Osteoblast (primary cell): ENCODE measurements around the gene ARHGAP11A. TPM values are rescaled to one million over a fixed set of nuclear protein-coding genes. Genes with fewer than 3 reads are reported as not detected.
A peak's percentile ranks its signal among the peaks of the same experiment; 100 is the strongest.

ENCODE experiments used
- DNase-seq: peaks from one replicate; pipeline ENCODE4 v3.0.0; 2011; ENCODE audit warnings: low spot score, mixed read lengths; ENCODE audit not compliant: insufficient read length; ENCODE audit errors: missing footprints
- H2AFZ ChIP-seq: 2 replicates; pipeline ENCODE4 v1.6.0; 2011; ENCODE audit warnings: mild to moderate bottlenecking, low read length
- H3K27ac ChIP-seq: 2 replicates; pipeline ENCODE4 v1.5.1; 2011; ENCODE audit warnings: mild to moderate bottlenecking, low read depth, low read length, moderate library complexity
- H3K27me3 ChIP-seq: 2 replicates; pipeline ENCODE4 v1.6.0; 2012; ENCODE audit warnings: mild to moderate bottlenecking, control low read depth, inconsistent platforms, low read length, moderate library complexity; ENCODE audit not compliant: insufficient read depth
- H3K36me3 ChIP-seq: 2 replicates; pipeline ENCODE4 v1.5.1; 2011; ENCODE audit warnings: mild to moderate bottlenecking, low read length, control low read depth, moderate library complexity; ENCODE audit not compliant: insufficient read depth
- H3K4me1 ChIP-seq: 2 replicates; pipeline ENCODE4 v1.5.1; 2011; ENCODE audit warnings: mild to moderate bottlenecking, low read length, control low read depth, moderate library complexity; ENCODE audit not compliant: insufficient read depth
- H3K4me2 ChIP-seq: 2 replicates; pipeline ENCODE4 v1.6.0; 2011; ENCODE audit warnings: mild to moderate bottlenecking, low read length; ENCODE audit not compliant: insufficient read depth
- H3K4me3 ChIP-seq: fragments of 200-600 bp; sonication (generic); 3 replicates; pipeline ENCODE4 v1.5.1; 2012; ENCODE audit warnings: mild to moderate bottlenecking, low read length, inconsistent platforms; ENCODE audit not compliant: insufficient read depth
- H3K79me2 ChIP-seq: 2 replicates; pipeline ENCODE4 v1.6.0; 2012; ENCODE audit warnings: mild to moderate bottlenecking, low read length, control low read depth, inconsistent platforms; ENCODE audit not compliant: insufficient read depth
- H3K9me3 ChIP-seq: 2 replicates; pipeline ENCODE4 v1.5.1; 2011; ENCODE audit warnings: low read depth, low read length, control low read depth
- H4K20me1 ChIP-seq: 2 replicates; pipeline ENCODE4 v1.6.0; 2012; ENCODE audit warnings: mild to moderate bottlenecking, low read length, control low read depth; ENCODE audit not compliant: insufficient read depth
- total RNA-seq: library from RNA; depleted of rRNA; stranded (reverse); fragments of >200 nt; gene quantifications from 2 replicates; pipeline ENCODE4 v1.2.3, GENCODE V29; 2012
- TF ChIP-seq, protein P1 (sequence below): IDR thresholded peaks from 2 replicates; pipeline ENCODE4 v1.5.1; 2011; ENCODE audit warnings: mild to moderate bottlenecking, low read depth, low read length, moderate library complexity; ENCODE audit errors: extremely low read depth

The ARHGAP11A gene
- total RNA-seq, 1 donor, result 7.2 TPM

DNA sequence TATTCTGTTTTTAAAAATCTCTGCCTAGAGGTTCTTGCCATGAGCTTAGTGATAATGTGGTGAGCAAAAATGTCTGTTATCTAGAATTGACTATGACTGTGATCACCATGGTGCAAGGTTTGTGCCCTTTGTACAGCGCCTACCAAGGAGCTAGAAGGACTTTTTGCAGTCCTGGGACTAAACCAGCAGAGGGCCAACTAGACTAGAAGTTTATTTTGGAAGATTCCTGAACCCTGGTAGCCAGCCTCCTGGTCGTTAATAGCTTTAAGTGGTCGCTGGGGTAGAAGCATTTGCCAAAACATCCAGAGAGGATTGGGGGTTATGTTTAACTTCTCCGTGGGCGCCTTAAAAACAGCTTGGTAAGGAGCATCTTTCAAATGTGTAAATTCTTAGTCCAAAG lies 34.0 kb downstream of the ARHGAP11A start:
- Histone ChIP-seq H3K4me1 (peaks cover 22% of the 10 kb centered on the region), H3K4me3 (no peak overlapping the region), H4K20me1 (no peaks in the 10 kb centered on the region), H3K4me2 (peak overlapping the region; percentile 47), H3K27ac (peak overlapping the region; percentile 14), H3K9me3 (no peaks in the 10 kb centered on the region), H3K79me2 (peaks cover 8% of the 10 kb centered on the region), H3K27me3 (no peaks in the 10 kb centered on the region), H2AFZ (peak overlapping the region; percentile 84), H3K36me3 (no peaks in the 10 kb centered on the region)
- TF ChIP-seq, protein P1, sequence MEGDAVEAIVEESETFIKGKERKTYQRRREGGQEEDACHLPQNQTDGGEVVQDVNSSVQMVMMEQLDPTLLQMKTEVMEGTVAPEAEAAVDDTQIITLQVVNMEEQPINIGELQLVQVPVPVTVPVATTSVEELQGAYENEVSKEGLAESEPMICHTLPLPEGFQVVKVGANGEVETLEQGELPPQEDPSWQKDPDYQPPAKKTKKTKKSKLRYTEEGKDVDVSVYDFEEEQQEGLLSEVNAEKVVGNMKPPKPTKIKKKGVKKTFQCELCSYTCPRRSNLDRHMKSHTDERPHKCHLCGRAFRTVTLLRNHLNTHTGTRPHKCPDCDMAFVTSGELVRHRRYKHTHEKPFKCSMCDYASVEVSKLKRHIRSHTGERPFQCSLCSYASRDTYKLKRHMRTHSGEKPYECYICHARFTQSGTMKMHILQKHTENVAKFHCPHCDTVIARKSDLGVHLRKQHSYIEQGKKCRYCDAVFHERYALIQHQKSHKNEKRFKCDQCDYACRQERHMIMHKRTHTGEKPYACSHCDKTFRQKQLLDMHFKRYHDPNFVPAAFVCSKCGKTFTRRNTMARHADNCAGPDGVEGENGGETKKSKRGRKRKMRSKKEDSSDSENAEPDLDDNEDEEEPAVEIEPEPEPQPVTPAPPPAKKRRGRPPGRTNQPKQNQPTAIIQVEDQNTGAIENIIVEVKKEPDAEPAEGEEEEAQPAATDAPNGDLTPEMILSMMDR, result peak; percentile 77
- DNase-seq, result peak; percentile 69

DNA sequence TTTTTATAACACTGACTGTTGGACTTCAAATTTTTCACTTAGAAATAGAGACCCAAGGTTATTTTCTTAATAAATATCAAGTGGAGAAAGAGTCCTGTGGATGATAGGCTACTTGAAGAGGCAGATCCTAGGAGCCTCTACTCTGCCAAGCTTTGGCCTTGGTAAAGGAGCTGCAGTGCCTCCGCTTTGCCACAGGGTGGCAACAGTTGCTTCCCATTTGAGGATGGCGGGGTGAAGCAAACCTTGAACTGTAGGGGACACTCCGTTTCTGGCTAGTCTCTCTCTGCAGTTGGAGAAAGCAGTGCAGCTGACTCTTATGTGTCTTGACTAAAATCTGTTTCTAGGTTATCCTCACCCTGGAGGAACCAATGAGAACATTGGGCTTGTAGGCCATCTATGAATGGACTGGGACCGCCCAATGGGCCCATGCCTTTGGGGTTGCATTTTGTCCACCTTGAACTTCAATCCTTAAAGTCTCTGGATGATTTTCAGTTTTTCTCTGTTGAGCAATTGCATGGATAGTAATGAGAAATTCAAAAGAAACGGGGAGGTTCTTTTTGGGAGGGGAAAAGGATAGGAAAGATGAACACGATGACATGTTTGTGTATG lies 36.0 kb downstream of the ARHGAP11A start:
- TF ChIP-seq, protein P1, result peak; percentile 99
- H2AFZ ChIP-seq, result peak overlapping the region; percentile 6

DNA sequence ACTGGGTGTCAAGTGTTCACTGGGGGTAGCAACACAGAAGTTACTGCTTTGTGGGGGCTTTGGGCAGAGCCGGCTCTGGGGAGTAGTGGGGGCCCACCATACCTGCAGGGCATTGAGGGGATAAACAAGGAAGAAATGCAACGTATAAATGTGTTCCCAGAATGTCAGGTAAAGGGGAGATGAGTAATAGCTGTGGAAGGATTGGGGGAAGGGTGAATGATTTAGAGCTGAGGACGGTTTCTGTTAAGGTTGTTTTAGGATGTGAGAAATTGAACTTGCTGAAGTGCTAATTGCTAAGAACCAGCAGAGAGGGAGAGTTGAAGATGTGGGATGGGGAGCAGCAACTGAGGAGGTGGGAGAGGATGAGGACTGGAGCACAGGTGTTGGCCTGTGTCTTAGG lies 36.9 kb downstream of the ARHGAP11A start:
- Histone ChIP-seq H3K9me3 (no peaks in the 10 kb centered on the region), H3K4me2 (no peak overlapping the region), H3K79me2 (peaks cover 8% of the 10 kb centered on the region), H3K36me3 (no peaks in the 10 kb centered on the region), H3K27ac (peak overlapping the region; percentile 1), H3K4me1 (peaks cover 26% of the 10 kb centered on the region), H2AFZ (no peak overlapping the region), H4K20me1 (no peaks in the 10 kb centered on the region), H3K27me3 (no peaks in the 10 kb centered on the region), H3K4me3 (no peak overlapping the region)
- DNase-seq, result no peak
- TF ChIP-seq, protein P1, result no peak

More for the DNA sequence above, 36.0 kb downstream of the ARHGAP11A start:
- Histone ChIP-seq H3K4me2 (no peak overlapping the region), H3K9me3 (no peaks in the 10 kb centered on the region), H3K36me3 (no peaks in the 10 kb centered on the region), H3K27me3 (no peaks in the 10 kb centered on the region), H3K4me3 (no peak overlapping the region), H3K4me1 (peaks cover 22% of the 10 kb centered on the region), H4K20me1 (no peaks in the 10 kb centered on the region), H3K79me2 (peaks cover 8% of the 10 kb centered on the region), H3K27ac (peak overlapping the region; percentile 1)
- peak; percentile 82 for DNase-seq

DNA sequence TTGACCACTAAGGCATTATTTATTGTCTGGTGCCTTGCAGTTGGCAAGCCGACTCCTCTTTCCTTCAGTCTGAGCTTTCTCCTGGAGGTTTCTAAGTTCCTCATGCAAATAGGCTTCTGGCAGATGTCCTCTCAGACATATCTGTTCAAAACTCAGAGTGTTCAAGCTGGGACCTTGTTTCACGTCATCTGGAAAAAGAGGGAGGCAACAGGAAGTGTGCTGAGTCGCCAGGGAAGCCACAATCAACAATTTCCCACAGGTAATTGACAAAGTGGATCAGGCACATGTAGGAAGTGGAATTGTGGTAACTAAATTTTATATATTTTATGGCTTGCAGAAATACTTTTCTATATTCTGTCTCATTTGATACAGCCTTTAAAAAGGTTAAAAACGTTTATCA lies 40.8 kb downstream of the ARHGAP11A start:
- Histone ChIP-seq H3K36me3 (no peaks in the 10 kb centered on the region), H3K79me2 (peaks cover 6% of the 10 kb centered on the region), H4K20me1 (no peaks in the 10 kb centered on the region), H3K4me1 (peaks cover 41% of the 10 kb centered on the region), H3K27me3 (no peaks in the 10 kb centered on the region), H3K27ac (peak overlapping the region; percentile 19), H2AFZ (peak overlapping the region; percentile 63), H3K9me3 (no peaks in the 10 kb centered on the region), H3K4me2 (no peak overlapping the region), H3K4me3 (no peak overlapping the region)
- no peak for DNase-seq
- TF ChIP-seq, protein P1, result no peak
